HUES64 (cell line): Measurements from ENCODE around the gene CCDC194.

Experiments used
- H3K27ac ChIP-seq: 2 replicates; pipeline ENCODE4 v1.7.0; 2013; ENCODE audit warnings: low read depth, low read length, inconsistent platforms
- H3K27me3 ChIP-seq: 2 replicates; pipeline ENCODE4 v1.6.1; 2013; ENCODE audit warnings: mild to moderate bottlenecking, low read length; ENCODE audit not compliant: insufficient read depth
- H3K36me3 ChIP-seq: 2 replicates; pipeline ENCODE4 v1.6.1; 2013; ENCODE audit warnings: mild to moderate bottlenecking, low read length; ENCODE audit not compliant: insufficient read depth
- H3K4me1 ChIP-seq: 2 replicates; pipeline ENCODE4 v1.6.1; 2013; ENCODE audit warnings: mild to moderate bottlenecking, low read length, moderate library complexity; ENCODE audit not compliant: insufficient read depth
- H3K4me3 ChIP-seq: 2 replicates; pipeline ENCODE4 v1.5.1; 2013; ENCODE audit warnings: mild to moderate bottlenecking, low read length, moderate library complexity
- H3K9ac ChIP-seq: 2 replicates; pipeline ENCODE4 v1.6.1; 2013; ENCODE audit warnings: mild to moderate bottlenecking, low read depth, low read length
- H3K9me3 ChIP-seq: 2 replicates; pipeline ENCODE4 v1.6.1; 2013; ENCODE audit warnings: low read depth, low read length; ENCODE audit not compliant: insufficient read depth
- WGBS: fragments of 150-250, 120-280 bp; methylation state at CpG from one replicate; pipeline ENCODE4 v1.1.7; 2013; ENCODE audit warnings: missing lambda C conversion rate; 5-methylcytosine and 5-hydroxymethylcytosine counted together

CCDC194 gene

GRCh38 chr19:17347361-17347760 lies 46.6 kb downstream of the CCDC194 start:
- H3K27me3 ChIP-seq = no peaks in the 10 kb centered on the region
- H3K4me1 ChIP-seq = no peaks in the 10 kb centered on the region
- no peaks in the 10 kb centered on the region for H3K9me3 ChIP-seq
- no peak overlapping the region for H3K27ac ChIP-seq
- H3K9ac ChIP-seq = no peak overlapping the region
- 94% methylated on average over 5 of the region's 6 CpGs for WGBS
- peaks cover 2% of the 10 kb centered on the region; the same call in 1 of the 2 replicates for H3K36me3 ChIP-seq
- H3K4me3 ChIP-seq = no peak overlapping the region

GRCh38 chr19:17346109-17346671 lies 47.8 kb downstream of the CCDC194 start:
- H3K9ac ChIP-seq = no peak overlapping the region

GRCh38 chr19:17341845-17342244 lies 52.2 kb downstream of the CCDC194 start:
- Histone ChIP-seq H3K9ac (no peak overlapping the region), H3K27ac (no peak overlapping the region), H3K9me3 (no peaks in the 10 kb centered on the region), H3K36me3 (peaks cover 13% of the 10 kb centered on the region; the same call in 1 of the 2 replicates), H3K27me3 (no peaks in the 10 kb centered on the region), H3K4me1 (peaks cover 5% of the 10 kb centered on the region; the same call in 1 of the 2 replicates), H3K4me3 (no peak overlapping the region)
- WGBS = 97% methylated on average over 6 of the region's 7 CpGs

More at GRCh38 chr19:17346109-17346671, 47.8 kb downstream of the CCDC194 start:
- Histone ChIP-seq H3K4me3 (no peak overlapping the region), H3K36me3 (peaks cover 10% of the 10 kb centered on the region; the same call in 1 of the 2 replicates), H3K4me1 (no peaks in the 10 kb centered on the region), H3K27ac (no peak overlapping the region), H3K27me3 (no peaks in the 10 kb centered on the region), H3K9me3 (no peaks in the 10 kb centered on the region)
- 22% methylated on average over 24 of the region's 24 CpGs for WGBS

- 95% methylated on average over 15 of the region's 15 CpGs for WGBS
Measured at GRCh38 chr19:17341386-17341785, 52.6 kb downstream of the CCDC194 start.

GRCh38 chr19:17340871-17341357 lies 53.1 kb downstream of the CCDC194 start:
- Histone ChIP-seq H3K4me1 (peaks cover 5% of the 10 kb centered on the region; the same call in 1 of the 2 replicates), H3K27ac (peak overlapping the region; percentile 28; the same call in 1 of the 2 replicates), H3K9me3 (no peaks in the 10 kb centered on the region), H3K27me3 (no peaks in the 10 kb centered on the region), H3K4me3 (peak overlapping the region; percentile 30; the same call in 1 of the 2 replicates), H3K9ac (no peak overlapping the region), H3K36me3 (peaks cover 13% of the 10 kb centered on the region; the same call in 1 of the 2 replicates)
- WGBS = 62% methylated on average over 17 of the region's 17 CpGs

More at GRCh38 chr19:17341386-17341785, 52.6 kb downstream of the CCDC194 start:
- Histone ChIP-seq H3K9ac (no peak overlapping the region), H3K36me3 (peaks cover 13% of the 10 kb centered on the region; the same call in 1 of the 2 replicates), H3K4me1 (peaks cover 5% of the 10 kb centered on the region; the same call in 1 of the 2 replicates), H3K27ac (no peak overlapping the region; the same call in 1 of the 2 replicates), H3K4me3 (no peak overlapping the region), H3K27me3 (no peaks in the 10 kb centered on the region), H3K9me3 (no peaks in the 10 kb centered on the region)
